AG09309 (cell line): ENCODE data around the gene ACAP1.

ENCODE experiments used
- DNase-seq: peaks from one replicate; pipeline ENCODE4 v3.0.0-alpha.2; 2010; ENCODE audit warnings: low read depth
- H3K4me3 ChIP-seq: 2 replicates; pipeline ENCODE4 v1.5.1; 2011; ENCODE audit warnings: mild to moderate bottlenecking, low read depth, low read length, moderate library complexity; ENCODE audit not compliant: control insufficient read depth
- TF ChIP-seq, protein P1 (sequence below): IDR thresholded peaks from 2 replicates; pipeline ENCODE4 v1.5.1; 2011; ENCODE audit warnings: mild to moderate bottlenecking, low read depth, low read length, inconsistent platforms; ENCODE audit not compliant: insufficient read depth, control insufficient read depth; ENCODE audit errors: missing control alignments

Gene ACAP1

DNA sequence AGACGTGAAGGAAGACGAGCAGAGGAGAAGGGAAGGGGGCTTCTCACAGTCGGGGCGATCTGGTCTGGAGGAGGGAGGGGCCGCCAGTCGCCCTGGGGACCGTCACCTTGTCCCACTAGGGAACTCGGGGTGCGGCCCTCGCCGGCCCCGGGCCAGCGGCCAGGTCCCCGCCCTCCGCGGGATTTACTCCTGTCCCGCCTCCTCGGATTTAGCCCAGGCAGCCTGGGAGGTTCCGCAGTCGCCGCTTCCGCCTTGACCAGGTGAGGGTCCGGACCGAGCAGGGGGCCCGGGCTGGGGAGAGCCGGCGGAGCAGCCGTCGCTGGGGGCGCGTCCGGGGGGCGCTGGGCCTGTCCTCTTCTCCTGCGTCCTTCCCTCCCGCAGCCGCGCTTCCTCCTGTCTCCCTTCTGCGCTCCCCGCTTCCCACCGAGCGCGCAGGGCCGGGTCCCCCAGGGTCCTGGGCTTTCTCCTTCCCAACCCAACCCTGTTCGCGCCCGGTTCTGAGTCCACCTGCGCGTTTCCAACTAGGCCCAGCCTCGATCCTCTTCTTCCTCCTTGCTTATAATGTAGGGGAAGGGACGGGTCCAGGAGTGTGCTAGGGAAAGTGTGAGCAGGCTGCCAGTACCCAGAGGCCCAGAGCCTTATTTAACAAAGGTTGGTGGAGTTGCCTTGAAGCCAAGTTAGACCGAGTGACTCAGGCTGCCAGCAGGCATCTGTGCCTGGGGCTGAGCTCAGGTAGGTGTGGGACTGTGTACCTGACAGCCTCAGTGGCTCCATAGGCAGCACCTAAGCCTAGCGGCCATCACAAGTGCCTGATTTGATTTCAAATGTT, 44.7 kb downstream of the ACAP1 start, which contains the start of gene TNK1:
TSS of gene TNK1 (plus strand) at position 235 of the 829 bp plus-strand sequence. CDS start 1,838 bp downstream, outside the sequence.
- TF ChIP-seq, protein P1, sequence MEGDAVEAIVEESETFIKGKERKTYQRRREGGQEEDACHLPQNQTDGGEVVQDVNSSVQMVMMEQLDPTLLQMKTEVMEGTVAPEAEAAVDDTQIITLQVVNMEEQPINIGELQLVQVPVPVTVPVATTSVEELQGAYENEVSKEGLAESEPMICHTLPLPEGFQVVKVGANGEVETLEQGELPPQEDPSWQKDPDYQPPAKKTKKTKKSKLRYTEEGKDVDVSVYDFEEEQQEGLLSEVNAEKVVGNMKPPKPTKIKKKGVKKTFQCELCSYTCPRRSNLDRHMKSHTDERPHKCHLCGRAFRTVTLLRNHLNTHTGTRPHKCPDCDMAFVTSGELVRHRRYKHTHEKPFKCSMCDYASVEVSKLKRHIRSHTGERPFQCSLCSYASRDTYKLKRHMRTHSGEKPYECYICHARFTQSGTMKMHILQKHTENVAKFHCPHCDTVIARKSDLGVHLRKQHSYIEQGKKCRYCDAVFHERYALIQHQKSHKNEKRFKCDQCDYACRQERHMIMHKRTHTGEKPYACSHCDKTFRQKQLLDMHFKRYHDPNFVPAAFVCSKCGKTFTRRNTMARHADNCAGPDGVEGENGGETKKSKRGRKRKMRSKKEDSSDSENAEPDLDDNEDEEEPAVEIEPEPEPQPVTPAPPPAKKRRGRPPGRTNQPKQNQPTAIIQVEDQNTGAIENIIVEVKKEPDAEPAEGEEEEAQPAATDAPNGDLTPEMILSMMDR, result no peak
- no peak for DNase-seq
- peak within 1 kb of the TSS; percentile 31 for H3K4me3 ChIP-seq

DNA sequence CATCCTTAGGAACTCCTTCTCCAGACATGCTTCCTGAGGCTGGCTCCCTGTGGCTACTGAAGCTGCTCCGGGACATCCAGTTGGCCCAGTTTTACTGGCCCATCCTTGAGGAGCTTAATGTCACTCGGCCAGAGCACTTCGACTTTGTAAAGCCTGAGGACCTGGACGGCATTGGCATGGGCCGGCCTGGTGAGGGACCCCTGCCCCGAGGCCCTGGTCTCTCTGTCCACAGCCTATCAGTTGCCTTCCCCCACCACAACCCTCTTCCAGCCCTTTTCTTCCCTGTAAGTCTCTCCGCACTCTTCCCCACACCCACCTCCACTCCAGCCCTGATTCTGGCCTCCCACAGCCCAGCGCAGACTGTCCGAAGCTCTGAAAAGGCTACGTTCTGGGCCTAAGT, 46.6 kb downstream of the ACAP1 start:
- TF ChIP-seq, protein P1, result no peak
- DNase-seq, result no peak
- H3K4me3 ChIP-seq, result no peak overlapping the region

DNA sequence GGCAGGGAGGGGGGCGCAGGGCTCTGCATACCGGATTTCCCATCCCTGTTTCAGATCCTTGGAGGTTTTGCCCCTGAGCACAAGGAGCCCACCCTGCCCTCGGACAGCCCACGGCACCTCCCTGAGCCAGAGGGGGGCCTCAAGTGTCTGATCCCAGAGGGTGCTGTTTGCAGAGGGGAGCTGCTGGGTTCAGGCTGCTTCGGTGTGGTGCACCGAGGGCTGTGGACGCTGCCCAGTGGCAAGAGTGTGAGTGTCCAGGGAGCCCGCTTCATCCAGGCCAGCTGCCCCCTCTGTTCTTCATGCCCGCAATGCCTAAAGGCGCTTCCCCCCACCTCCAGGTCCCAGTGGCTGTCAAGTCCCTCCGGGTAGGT, 47.0 kb downstream of the ACAP1 start:
- no peak overlapping the region for H3K4me3 ChIP-seq
- TF ChIP-seq, protein P1, result no peak
- no peak for DNase-seq

DNA sequence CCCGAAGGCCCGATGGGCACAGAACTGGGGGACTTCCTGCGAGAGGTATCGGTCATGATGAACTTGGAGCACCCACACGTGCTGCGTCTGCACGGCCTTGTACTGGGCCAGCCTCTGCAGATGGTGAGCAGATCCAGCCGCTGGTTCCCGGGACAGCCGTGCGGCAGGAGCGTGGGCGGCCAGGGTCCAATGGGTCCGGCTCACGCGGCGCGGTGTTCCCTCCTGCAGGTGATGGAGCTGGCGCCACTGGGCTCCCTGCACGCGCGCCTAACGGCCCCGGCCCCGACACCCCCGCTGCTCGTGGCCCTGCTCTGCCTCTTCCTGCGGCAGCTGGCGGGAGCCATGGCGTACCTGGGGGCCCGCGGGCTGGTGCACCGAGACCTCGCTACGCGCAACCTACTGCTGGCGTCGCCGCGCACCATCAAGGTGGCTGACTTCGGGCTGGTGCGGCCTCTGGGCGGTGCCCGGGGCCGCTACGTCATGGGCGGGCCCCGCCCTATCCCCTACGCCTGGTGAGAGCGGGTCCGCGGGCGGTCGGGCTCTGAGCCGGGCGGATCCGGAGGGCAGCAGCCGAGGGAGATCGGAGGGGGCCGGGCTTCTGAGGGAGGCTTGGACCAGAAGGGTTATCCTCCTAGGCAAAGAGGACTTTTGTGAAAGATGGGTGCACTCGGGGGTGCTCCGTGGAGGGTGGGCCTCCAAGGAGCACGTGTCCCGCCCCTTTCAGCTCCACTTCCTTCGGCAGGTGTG, 47.6 kb downstream of the ACAP1 start:
- H3K4me3 ChIP-seq, result no peak overlapping the region
- TF ChIP-seq, protein P1, result no peak
- no peak for DNase-seq

DNA sequence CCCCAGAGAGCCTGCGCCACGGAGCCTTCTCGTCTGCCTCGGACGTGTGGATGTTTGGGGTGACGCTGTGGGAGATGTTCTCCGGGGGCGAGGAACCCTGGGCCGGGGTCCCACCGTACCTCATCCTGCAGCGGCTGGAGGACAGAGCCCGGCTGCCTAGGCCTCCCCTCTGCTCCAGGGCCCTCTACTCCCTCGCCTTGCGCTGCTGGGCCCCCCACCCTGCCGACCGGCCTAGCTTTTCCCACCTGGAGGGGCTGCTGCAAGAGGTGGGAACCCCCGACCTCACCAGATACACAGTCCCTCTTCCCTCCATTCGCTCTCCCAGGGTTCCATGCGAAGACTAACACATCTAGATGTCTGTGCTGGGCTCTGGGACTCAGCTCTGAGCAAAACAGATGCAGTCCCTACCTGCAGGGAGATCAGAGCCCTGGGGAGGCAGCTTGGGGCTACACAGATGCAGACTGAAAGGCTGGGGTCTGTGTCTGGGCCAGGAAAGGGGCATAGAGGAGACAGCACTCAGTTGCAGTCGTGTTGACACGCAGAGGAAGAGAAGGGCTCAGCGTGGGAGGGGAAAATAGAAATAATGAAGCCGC, 48.3 kb downstream of the ACAP1 start:
- no peak for DNase-seq
- TF ChIP-seq, protein P1, result no peak
- H3K4me3 ChIP-seq, result no peak overlapping the region

DNA sequence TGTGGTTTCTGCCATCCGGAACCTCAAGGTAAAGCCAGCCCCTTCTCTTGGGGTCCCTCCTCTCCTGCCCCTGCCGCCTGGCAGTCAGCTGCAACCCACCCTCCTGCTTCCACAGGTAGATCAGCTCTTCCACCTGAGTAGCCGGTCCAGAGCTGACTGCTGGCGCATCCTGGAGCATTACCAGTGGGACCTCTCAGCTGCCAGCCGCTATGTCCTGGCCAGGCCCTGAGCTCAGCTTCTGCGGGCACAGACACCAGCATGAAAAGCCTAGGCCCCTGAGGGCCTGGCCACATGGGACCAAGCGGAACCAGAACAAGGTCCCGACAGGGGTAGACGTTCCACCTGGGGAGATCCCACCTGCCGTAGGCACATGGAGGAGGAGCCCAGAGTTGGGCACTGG, 52.5 kb downstream of the ACAP1 start:
- H3K4me3 ChIP-seq, result no peak overlapping the region
- DNase-seq, result no peak
- TF ChIP-seq, protein P1, result no peak
